Bronchial epithelial cell (primary cell): Measurements from ENCODE around the gene ZFR2. TPM values are rescaled to one million over a fixed set of nuclear protein-coding genes. Genes with fewer than 3 reads are reported as not detected.

Source experiments
- DNase-seq: peaks from one replicate; pipeline ENCODE4 v3.0.0-alpha.2; 2010; ENCODE audit warnings: low read depth
- FAIRE-seq: peaks from 2 replicates; lab custom pipeline; 2011; peaks lifted over from hg19 to GRCh38; lab: Jason Lieb, UNC
- H3K27me3 ChIP-seq: 2 replicates; pipeline ENCODE4 v1.5.1; 2011; ENCODE audit warnings: low read length; ENCODE audit not compliant: control insufficient read depth, insufficient read depth
- H3K36me3 ChIP-seq: 2 replicates; pipeline ENCODE4 v1.5.1; 2011; ENCODE audit warnings: low read length; ENCODE audit not compliant: control insufficient read depth, insufficient read depth
- H3K4me3 ChIP-seq: 2 replicates; pipeline ENCODE4 v1.5.1; 2011; ENCODE audit warnings: mild to moderate bottlenecking, low read depth, low read length, control low read depth
- CTCF ChIP-seq: IDR thresholded peaks from 2 replicates; pipeline ENCODE4 v1.5.1; 2011; ENCODE audit warnings: mild to moderate bottlenecking, moderate library complexity, low read length, control low read depth, inconsistent platforms; ENCODE audit not compliant: insufficient read depth, severe bottlenecking
- total RNA-seq: library from RNA; depleted of rRNA; stranded (reverse); fragments of >200 nt; gene quantifications from 2 replicates; pipeline ENCODE4 v1.2.1, GENCODE V29; 2014

The ZFR2 gene
- total RNA-seq, 1 donor from 2014 or later = not detected

GRCh38 chr19:3809881-3810707, 58.7 kb downstream of the ZFR2 start:
- no peak for TF ChIP-seq CTCF
- Histone ChIP-seq H3K27me3 (no peaks in the 10 kb centered on the region), H3K36me3 (no peaks in the 10 kb centered on the region), H3K4me3 (no peak overlapping the region)
- DNase-seq (no peak), FAIRE-seq (no peak)

GRCh38 chr19:3808420-3809143, 60.3 kb downstream of the ZFR2 start:
- Histone ChIP-seq H3K27me3 (no peaks in the 10 kb centered on the region), H3K4me3 (no peak overlapping the region), H3K36me3 (no peaks in the 10 kb centered on the region)
- FAIRE-seq (no peak), DNase-seq (no peak)
- no peak for TF ChIP-seq CTCF

GRCh38 chr19:3807574-3808354, 61.1 kb downstream of the ZFR2 start:
- peak; percentile 95 for FAIRE-seq
- Histone ChIP-seq H3K36me3 (no peaks in the 10 kb centered on the region), H3K27me3 (no peaks in the 10 kb centered on the region), H3K4me3 (no peak overlapping the region)
- no peak for TF ChIP-seq CTCF
- no peak for DNase-seq

GRCh38 chr19:3807131-3807480, 61.7 kb downstream of the ZFR2 start:
- Histone ChIP-seq H3K36me3 (no peaks in the 10 kb centered on the region), H3K27me3 (no peaks in the 10 kb centered on the region), H3K4me3 (no peak overlapping the region)
- FAIRE-seq (no peak), DNase-seq (no peak)
- TF ChIP-seq CTCF = no peak

GRCh38 chr19:3805859-3806258, 63.0 kb downstream of the ZFR2 start:
- peaks cover 5% of the 10 kb centered on the region for H3K27me3 ChIP-seq
- FAIRE-seq = no peak

More at GRCh38 chr19:3805859-3806258, 63.0 kb downstream of the ZFR2 start:
- TF ChIP-seq CTCF = no peak
- no peak overlapping the region for H3K4me3 ChIP-seq
- no peaks in the 10 kb centered on the region for H3K36me3 ChIP-seq
- no peak for DNase-seq
